A549 (cell line): ENCODE data around the gene GABRD.

Experiments
- CEBPB ChIP-seq, 2 experiments: fragments of >200 bp in 1 of 2; sonication (Bioruptor Twin) in 1 of 2; formaldehyde crosslinking in 1 of 2; IDR thresholded peaks; 2 replicates each; pipeline ENCODE4 v1.6.1; 2012 to 2016
- CHD2 ChIP-seq: fragments of 150-350 bp; IDR thresholded peaks from 2 replicates; pipeline ENCODE4 v1.6.1; 2014; ENCODE audit warnings: low read length; ENCODE audit not compliant: partially characterized antibody
- CTCF ChIP-seq: fragments of >200 bp; sonication (Bioruptor Twin); formaldehyde crosslinking; IDR thresholded peaks from 3 replicates; pipeline ENCODE4 v1.5.1; 2016
- ESRRA ChIP-seq: fragments of 150-350 bp; IDR thresholded peaks from 2 replicates; pipeline ENCODE4 v1.6.1; 2014; ENCODE audit warnings: mild to moderate bottlenecking, low read length, borderline replicate concordance
- HDAC2 ChIP-seq: fragments of 200-600 bp; sonication (generic); IDR thresholded peaks from 2 replicates; pipeline ENCODE4 v1.6.1; 2016
- MAFK ChIP-seq: fragments of 450-650 bp; IDR thresholded peaks from 2 replicates; pipeline ENCODE4 v1.6.1; 2014; ENCODE audit not compliant: partially characterized antibody
- MAZ ChIP-seq: fragments of 150-350 bp; IDR thresholded peaks from 2 replicates; pipeline ENCODE4 v1.6.1; 2014; ENCODE audit warnings: antibody characterized with exemption, low read depth, low read length, borderline replicate concordance
- NR3C1 ChIP-seq: fragments of >200 bp; sonication (Bioruptor Twin); formaldehyde crosslinking; IDR thresholded peaks from 3 replicates; pipeline ENCODE4 v1.6.1; 2017
- POLR2A ChIP-seq: IDR thresholded peaks from 2 replicates; pipeline ENCODE4 v1.6.1; 2012; ENCODE audit warnings: mild to moderate bottlenecking, low read length
- RAD21 ChIP-seq, 2 experiments: fragments of >200 bp in 1 of 2; sonication (Bioruptor Twin) in 1 of 2; formaldehyde crosslinking in 1 of 2; IDR thresholded peaks in 1 of 2; conservative IDR thresholded peaks in 1 of 2; 2 replicates in 1 of 2; 3 replicates in 1 of 2; pipeline ENCODE4 v1.6.1; 2012 to 2018; ENCODE audit warnings: inconsistent platforms in 1 of 2
- RFX5 ChIP-seq: fragments of 450-650 bp; IDR thresholded peaks from 2 replicates; pipeline ENCODE4 v1.7.1; 2014; ENCODE audit warnings: antibody characterized with exemption, mild to moderate bottlenecking, moderate library complexity
- TP53 ChIP-seq: fragments of 250-450 bp; sonication (Bioruptor Pico); IDR thresholded peaks from 2 replicates; pipeline ENCODE4 v1.5.0; 2021; ENCODE audit warnings: mild to moderate bottlenecking, moderate library complexity
- USF2 ChIP-seq: fragments of 450-650 bp; IDR thresholded peaks from 2 replicates; pipeline ENCODE4 v1.6.1; 2014; ENCODE audit warnings: antibody characterized with exemption
- ZNF302 ChIP-seq: fragments of 250-450 bp; sonication (Bioruptor Pico); IDR thresholded peaks from 2 replicates; pipeline ENCODE4 v1.9.0; 2021; ENCODE audit warnings: inconsistent platforms, mild to moderate bottlenecking, moderate library complexity

GRCh38 chr1:1989102-1989542 is 30.0 kb upstream of the GABRD start:
- TF ChIP-seq MAZ (no peak), ESRRA (no peak), RFX5 (no peak), CHD2 (no peak), CTCF (no peak), HDAC2 (no peak), POLR2A (no peak), USF2 (no peak), ZNF302 (CRISPR knock-in tag) (no peak), MAFK (no peak), CEBPB (IDR thresholded peaks at IDR 0.05) (no peak), TP53 (CRISPR knock-in tag) (no peak), RAD21 (conservative IDR thresholded peaks at IDR 0.05 in 1 of 2, IDR thresholded peaks at IDR 0.05 in 1 of 2) (no peak), NR3C1 (no peak)
